ENCODE measurements around the gene CDC45. TPM values are rescaled to one million over a fixed set of nuclear protein-coding genes. Genes with fewer than 3 reads are reported as not detected.
A peak's percentile ranks its signal among the peaks of the same experiment; 100 is the strongest.

CDC45 gene
- total RNA-seq, 1 donor from 2014 or later: 6.2 TPM

DNA sequence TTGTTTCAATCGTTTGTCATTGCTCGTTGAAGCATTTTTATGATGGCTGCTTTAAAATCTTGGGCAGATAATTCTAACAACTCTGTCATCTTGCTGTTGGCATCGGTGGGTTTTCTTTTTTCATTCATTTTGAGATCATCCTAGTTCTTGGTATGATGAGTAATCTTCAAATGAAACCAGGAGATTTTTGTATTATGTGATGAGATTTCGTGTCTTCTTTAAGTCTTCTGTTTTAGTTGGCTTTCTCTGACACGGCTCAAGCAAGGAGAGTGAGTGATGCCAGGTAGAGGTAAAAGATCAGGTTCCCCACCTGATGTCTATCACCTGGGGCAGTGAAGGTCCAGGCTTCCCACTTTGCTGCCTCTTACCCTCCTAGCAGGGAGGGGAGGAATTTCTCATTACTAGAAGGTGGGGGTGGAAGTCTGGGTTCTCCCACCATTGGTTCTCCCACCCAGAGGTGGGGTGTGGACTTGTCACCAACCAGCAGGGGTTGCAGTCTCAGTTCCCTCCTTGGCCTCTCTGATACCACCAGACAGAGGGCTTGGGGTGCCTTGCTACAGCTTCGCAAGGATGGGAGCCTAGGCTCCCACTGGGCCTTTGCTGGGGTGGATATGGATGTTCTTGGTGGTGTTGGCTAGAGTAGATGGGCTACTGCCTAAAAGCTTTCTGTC is 12.9 kb downstream of the CDC45 start:
- DNase-seq (ENCODE audit: low spot score): no peak
- no peaks in the 10 kb centered on the region for H3K4me1 Mint-ChIP-seq (ENCODE audit: unreplicated experiment)
- no peak overlapping the region for H3K4me3 Mint-ChIP-seq (ENCODE audit: unreplicated experiment)
- H3K36me3 Mint-ChIP-seq (ENCODE audit: low read depth, unreplicated experiment): no peaks in the 10 kb centered on the region
- H3K9me3 Mint-ChIP-seq (ENCODE audit: unreplicated experiment): no peaks in the 10 kb centered on the region
- TF ChIP-seq, protein P1, sequence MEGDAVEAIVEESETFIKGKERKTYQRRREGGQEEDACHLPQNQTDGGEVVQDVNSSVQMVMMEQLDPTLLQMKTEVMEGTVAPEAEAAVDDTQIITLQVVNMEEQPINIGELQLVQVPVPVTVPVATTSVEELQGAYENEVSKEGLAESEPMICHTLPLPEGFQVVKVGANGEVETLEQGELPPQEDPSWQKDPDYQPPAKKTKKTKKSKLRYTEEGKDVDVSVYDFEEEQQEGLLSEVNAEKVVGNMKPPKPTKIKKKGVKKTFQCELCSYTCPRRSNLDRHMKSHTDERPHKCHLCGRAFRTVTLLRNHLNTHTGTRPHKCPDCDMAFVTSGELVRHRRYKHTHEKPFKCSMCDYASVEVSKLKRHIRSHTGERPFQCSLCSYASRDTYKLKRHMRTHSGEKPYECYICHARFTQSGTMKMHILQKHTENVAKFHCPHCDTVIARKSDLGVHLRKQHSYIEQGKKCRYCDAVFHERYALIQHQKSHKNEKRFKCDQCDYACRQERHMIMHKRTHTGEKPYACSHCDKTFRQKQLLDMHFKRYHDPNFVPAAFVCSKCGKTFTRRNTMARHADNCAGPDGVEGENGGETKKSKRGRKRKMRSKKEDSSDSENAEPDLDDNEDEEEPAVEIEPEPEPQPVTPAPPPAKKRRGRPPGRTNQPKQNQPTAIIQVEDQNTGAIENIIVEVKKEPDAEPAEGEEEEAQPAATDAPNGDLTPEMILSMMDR (IDR thresholded peaks at IDR 0.05; ENCODE audit: unreplicated experiment): no peak
- H3K27me3 Mint-ChIP-seq (ENCODE audit: unreplicated experiment): no peaks in the 10 kb centered on the region
- no peak overlapping the region for H3K27ac Mint-ChIP-seq (ENCODE audit: unreplicated experiment)

DNA sequence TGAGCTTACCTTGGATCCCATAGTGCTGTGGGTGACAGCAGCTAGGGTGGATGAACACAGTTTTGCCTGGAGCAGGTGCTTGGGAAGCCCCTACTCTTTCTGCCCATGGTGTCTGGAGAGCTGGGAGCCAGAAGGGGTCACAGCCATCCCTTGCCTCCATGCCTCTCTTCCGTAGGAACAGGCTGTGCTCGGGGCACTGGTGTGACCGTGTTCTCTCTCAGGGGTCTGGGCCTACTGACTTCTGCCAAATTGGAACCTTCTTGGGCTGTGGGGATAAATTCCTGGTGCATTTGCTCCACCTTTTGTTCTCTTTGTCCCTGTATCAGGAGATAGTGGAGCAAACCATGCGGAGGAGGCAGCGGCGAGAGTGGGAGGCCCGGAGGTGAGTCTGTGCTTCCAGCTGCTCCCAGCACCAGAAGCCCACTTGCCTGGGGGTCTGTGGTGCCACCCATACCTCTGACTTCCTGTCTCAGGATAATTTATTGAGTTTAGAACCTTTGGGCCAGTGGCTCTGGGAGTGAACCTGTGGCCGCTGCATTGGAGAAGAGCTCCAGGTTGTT is 14.4 kb downstream of the CDC45 start:
- Mint-ChIP-seq H3K4me1 (ENCODE audit: unreplicated experiment) (no peaks in the 10 kb centered on the region), H3K27ac (ENCODE audit: unreplicated experiment) (no peak overlapping the region), H3K27me3 (ENCODE audit: unreplicated experiment) (no peaks in the 10 kb centered on the region), H3K36me3 (ENCODE audit: low read depth, unreplicated experiment) (no peaks in the 10 kb centered on the region), H3K4me3 (ENCODE audit: unreplicated experiment) (no peak overlapping the region), H3K9me3 (ENCODE audit: unreplicated experiment) (no peaks in the 10 kb centered on the region)
- TF ChIP-seq, protein P1 (IDR thresholded peaks at IDR 0.05; ENCODE audit: unreplicated experiment): no peak
- DNase-seq (ENCODE audit: low spot score): no peak

DNA sequence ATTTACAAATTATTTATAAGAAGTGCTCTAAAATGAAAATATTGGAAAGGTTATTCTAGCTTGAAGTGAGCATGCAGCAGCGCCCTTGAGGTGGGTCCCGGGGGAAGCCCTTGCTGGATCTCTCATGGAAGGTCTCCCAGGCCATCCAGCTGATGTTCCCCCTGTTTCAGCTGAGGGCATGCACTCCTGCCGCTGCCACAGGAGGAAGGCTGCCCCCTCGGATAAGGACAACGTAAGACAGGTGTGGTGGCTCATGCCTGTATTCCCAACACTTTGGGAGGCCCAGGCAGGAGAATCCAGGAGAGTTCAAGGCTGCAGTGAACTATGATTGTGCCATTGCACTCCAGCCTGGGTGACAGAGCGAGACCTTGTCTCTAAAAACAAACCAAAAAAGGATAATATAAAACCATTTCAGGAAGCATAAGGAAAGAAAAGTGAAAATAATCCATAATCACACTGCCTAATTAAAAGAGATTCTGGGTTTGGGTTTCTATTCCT is 15.0 kb downstream of the CDC45 start:
- Mint-ChIP-seq H3K9me3 (ENCODE audit: unreplicated experiment) (no peaks in the 10 kb centered on the region), H3K4me3 (ENCODE audit: unreplicated experiment) (no peak overlapping the region), H3K27ac (ENCODE audit: unreplicated experiment) (no peak overlapping the region), H3K4me1 (ENCODE audit: unreplicated experiment) (no peaks in the 10 kb centered on the region), H3K36me3 (ENCODE audit: low read depth, unreplicated experiment) (no peaks in the 10 kb centered on the region), H3K27me3 (ENCODE audit: unreplicated experiment) (peaks cover 2% of the 10 kb centered on the region)
- TF ChIP-seq, protein P1 (IDR thresholded peaks at IDR 0.05; ENCODE audit: unreplicated experiment): no peak
- no peak for DNase-seq (ENCODE audit: low spot score)

GRCh38 chr22:19495562-19496323 is 16.0 kb downstream of the CDC45 start:
- TF ChIP-seq, protein P1 (IDR thresholded peaks at IDR 0.05; ENCODE audit: unreplicated experiment): peak; percentile 41
- Mint-ChIP-seq H3K9me3 (ENCODE audit: unreplicated experiment) (no peaks in the 10 kb centered on the region), H3K36me3 (ENCODE audit: low read depth, unreplicated experiment) (no peaks in the 10 kb centered on the region), H3K27me3 (ENCODE audit: unreplicated experiment) (peaks cover 4% of the 10 kb centered on the region), H3K4me1 (ENCODE audit: unreplicated experiment) (no peaks in the 10 kb centered on the region), H3K27ac (ENCODE audit: unreplicated experiment) (no peak overlapping the region), H3K4me3 (ENCODE audit: unreplicated experiment) (no peak overlapping the region)
- DNase-seq (ENCODE audit: low spot score): peak; percentile 18

DNA sequence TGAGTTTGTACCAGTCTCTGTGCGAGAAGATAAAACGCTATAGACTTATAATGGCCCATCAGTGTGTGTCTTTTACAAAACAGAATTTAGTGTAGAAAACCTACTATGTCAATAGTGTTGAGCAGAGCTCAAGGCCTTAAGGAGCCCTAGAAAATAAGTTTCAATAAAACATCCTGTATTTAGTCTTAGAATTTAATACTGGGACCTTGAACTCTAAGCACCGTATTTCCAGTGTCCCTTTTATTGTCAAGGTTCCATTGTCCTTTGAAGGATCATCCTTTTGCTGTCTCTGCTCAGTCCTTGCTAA is 16.6 kb downstream of the CDC45 start:
- Mint-ChIP-seq H3K27ac (ENCODE audit: unreplicated experiment) (no peak overlapping the region), H3K36me3 (ENCODE audit: low read depth, unreplicated experiment) (no peaks in the 10 kb centered on the region), H3K9me3 (ENCODE audit: unreplicated experiment) (no peaks in the 10 kb centered on the region), H3K27me3 (ENCODE audit: unreplicated experiment) (peaks cover 4% of the 10 kb centered on the region), H3K4me3 (ENCODE audit: unreplicated experiment) (no peak overlapping the region), H3K4me1 (ENCODE audit: unreplicated experiment) (no peaks in the 10 kb centered on the region)
- TF ChIP-seq, protein P1 (IDR thresholded peaks at IDR 0.05; ENCODE audit: unreplicated experiment): no peak
- no peak for DNase-seq (ENCODE audit: low spot score)
